ENCODE data around the gene IGFALS. TPM values are rescaled to one million over a fixed set of nuclear protein-coding genes. Genes with fewer than 3 reads are reported as not detected.

IGFALS gene
- total RNA-seq, 1 donor from 2014 or later = 0.19 TPM

DNA sequence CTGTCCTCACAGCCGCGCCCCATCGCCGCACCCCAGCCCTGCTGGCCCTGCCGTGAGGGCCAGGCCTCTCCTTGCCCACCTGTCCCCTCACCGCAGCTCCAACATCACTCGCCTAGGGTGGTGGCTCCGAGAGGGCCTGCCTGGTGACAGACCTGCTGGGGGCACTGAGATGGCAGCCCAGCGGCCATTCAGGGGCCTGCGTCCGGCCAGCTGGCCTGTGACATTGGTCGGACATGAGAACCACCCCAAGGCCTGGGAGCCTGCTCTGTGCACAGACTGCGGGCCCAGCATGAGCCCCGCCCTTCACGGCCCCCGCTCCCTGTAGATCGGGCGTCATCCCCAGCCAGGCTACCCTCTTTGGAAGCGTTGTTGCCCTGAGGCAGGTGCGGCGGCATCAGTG is 34.0 kb downstream of the IGFALS start:
- intact Hi-C loops (cut with DNase I) = no loop called here
- no peak for DNase-seq (ENCODE audit: low spot score)

DNA sequence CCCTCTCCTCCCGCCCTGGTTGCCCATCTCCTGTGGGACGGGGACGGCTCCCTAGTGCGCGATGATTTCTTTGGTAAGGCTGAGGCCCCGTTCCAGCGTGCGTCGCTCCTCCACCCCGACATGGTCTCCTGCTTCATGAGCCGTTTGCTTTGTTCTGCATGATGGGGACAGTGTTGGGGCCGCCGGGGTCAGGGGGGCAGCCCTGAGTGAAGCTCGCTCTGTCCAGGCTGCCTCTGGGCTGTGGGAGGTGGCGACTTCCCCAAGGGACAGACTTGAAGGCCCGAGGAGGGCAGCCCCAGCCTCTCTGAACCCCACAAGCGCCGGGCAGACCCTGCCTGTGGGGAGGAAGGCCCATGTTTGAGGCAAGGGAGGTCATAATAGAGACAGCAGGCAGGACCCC is 34.6 kb downstream of the IGFALS start:
- DNase-seq (ENCODE audit: low spot score) = no peak
- intact Hi-C loops (cut with DNase I) = no loop called here

DNA sequence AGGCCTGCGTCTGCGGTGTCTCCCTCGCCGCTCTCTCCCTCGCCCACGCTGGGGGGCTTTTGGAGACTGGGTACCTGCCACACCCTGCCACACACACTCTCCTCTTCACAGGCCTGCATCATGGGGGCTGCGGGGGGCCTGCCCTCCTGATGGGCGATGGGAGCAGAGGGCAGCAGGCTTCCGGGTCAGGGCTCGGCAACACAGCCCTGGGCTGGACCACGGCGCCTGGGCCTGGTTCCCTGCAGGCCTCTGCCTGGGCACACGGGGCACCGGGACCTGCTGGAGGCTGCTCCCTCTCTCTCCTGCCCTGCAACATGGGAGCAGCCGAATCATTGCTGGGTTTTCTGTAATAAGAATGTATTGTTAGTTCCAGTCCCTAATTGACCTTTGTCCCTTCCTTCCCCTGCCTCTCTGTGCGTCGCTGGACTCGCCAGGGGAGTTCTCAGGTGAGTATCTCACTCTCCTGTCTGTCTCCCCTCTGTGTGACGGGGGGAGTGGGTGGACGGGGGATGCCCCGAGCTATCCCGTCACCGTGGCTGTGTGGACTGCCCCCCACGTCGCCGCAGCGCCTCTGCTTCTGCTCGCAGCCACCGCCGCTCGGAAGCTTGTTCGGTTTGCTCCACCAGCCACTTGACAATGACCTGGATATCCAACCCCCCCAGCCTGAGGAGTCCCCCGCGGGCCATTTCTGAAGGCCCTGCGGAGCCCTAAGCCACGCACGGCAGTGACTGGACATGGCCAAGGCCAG is 35.6 kb downstream of the IGFALS start:
- intact Hi-C loops (cut with DNase I) = no loop called here
- no peak for DNase-seq (ENCODE audit: low spot score)

DNA sequence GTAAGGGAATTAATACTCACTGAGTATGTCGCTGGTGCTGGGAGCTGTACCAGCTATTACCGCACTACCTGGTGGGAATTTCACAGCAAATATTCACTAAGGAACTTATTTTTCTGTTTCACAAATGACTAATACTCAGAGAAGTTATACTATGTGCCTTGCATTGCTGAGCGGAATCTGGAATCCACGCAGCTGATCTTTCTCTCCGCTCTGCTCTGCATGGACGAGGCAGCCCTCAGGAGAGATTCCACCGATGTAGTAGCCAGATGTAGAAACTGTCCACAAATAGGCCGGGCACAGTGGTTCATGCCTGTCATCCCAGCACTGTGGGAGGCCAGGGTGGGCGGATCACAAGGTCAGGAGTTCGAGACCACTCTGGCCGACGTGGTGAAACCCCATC is 39.3 kb downstream of the IGFALS start:
- no peak for DNase-seq (ENCODE audit: low spot score)
- intact Hi-C loops (cut with DNase I) = no loop called here

DNA sequence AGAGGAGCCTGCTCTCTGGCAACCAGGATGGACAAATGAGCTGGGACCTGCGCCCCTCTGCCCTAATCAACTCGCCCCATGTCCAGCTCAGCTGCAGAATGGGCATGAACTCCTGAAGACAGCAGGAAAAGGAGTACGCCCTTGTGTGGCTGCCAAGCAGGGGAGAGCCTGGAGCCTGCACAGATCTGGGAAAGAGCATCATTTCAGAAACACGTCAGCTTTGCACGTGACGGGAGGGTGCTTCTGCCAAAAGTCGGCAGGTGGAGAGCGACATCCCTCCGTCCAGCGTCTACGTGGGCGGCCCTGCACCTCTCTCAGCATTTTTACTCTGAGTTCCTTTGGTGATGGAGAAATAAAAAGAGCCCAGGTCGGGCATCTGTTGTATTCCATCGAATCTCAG is 40.7 kb downstream of the IGFALS start:
- intact Hi-C loops (cut with DNase I) = no loop called here
- no peak for DNase-seq (ENCODE audit: low spot score)

DNA sequence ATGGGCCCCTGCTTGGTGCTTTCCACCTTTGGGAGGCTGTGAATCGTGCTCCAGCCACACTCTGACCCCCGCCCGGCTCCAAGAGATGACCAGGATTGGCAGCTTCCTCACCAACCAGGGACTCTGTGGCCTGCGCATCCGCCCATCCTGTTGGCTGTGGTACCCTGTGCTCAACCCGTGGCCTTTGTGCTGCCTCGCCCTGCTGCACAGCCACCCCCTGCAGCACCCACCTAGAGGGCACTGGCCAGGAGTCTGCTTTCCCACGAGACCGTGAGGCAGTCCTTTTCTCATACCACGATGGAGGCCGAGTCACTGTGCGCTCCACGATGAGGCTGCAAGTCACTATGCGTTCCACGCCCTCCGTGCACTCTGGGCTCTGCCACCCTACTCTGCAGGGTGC is 41.6 kb downstream of the IGFALS start:
- intact Hi-C loops (cut with DNase I) = no loop called here
- no peak for DNase-seq (ENCODE audit: low spot score)

DNA sequence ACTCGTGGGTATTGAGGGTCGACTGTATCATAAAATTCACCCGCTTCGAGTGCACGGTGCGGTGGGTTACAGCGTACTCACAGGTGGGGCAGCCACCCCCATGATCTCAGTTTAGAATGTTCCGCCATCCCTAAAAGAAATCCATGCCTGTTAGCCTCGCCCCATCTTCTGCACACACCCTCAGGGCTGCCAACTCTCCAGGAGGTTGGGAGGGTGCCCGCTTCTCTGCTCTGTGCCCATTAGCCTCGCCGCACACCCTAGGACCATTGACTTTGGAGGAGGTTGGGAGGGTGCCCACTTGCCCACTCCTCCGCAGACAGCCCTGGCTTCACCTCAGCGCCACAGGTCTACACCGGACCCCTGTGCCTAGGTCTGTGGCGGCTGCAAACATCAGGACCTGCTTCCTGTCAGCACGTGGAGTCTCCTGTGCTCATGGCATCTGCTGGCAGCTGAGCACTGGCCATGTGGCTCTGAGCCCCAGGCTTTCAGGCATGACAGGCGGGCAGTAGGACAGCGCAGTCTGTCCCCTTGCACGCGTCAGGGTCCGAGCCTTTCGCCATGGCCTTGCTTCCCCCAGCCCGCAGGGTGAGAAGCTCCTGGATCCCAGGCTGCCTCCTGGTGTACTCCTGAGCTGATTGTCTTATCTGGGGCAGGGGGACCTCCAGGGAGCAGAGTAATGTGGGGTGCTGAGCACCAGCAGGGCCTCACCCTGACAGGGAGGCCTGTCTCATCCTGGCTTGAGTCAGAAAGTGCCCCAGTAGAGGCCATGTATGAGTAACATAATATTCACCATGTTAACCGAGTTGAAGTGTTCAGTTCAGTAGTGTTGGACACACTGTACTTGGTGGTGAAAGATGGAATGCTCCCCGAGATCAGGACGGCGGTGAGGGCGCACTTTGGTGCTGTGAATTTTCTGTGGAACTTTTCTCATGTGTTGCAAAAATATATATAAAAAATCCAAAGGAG is 44.1 kb downstream of the IGFALS start:
- DNase-seq (ENCODE audit: low spot score) = no peak
- intact Hi-C loops (cut with DNase I) = no loop called here

DNA sequence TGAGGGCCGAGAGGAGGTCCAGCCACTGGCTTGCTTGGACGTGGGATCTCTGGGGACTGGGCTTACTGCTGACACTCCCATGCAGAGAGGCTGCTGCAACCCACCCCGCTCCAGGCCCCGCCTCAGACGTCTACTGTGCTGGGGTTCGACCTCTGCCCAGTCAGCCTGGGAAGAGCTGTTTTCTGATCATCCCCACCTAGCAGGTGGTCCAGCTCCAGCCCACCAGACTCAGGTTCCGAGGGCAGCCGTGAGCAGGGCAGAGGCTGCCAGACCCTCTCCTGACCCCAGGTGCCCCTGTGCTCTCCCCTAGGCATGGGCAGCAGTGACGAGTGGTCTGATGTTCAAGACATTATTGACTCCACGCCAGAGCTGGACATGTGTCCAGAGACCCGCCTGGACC is 45.6 kb downstream of the IGFALS start:
- intact Hi-C loops (cut with DNase I) = no loop called here
- DNase-seq (ENCODE audit: low spot score) = no peak

DNA sequence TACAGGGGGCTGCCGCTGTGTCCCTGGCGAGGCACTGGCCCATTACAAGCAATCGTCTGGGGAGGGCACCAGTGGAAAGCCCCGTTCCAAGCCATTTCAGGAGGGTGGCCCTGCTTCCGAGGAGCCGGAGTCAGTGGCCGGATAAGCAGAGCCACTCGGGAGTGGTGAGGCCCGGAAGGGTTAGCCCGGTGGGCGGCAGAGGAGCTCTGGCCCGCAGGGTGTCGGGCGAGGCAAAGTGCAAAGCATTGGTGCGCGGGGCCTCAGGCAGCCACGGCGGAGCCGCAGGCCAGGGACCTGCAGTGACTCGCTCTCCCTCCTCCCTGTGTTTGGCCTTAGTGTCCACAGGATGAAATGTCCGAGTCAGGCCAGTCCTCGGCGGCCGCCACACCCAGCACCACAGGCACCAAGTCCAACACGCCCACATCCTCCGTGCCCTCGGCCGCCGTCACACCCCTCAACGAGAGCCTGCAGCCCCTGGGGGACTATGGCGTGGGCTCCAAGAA is 46.8 kb downstream of the IGFALS start:
- intact Hi-C loops (cut with DNase I) = no loop called here
- no peak for DNase-seq (ENCODE audit: low spot score)

DNA sequence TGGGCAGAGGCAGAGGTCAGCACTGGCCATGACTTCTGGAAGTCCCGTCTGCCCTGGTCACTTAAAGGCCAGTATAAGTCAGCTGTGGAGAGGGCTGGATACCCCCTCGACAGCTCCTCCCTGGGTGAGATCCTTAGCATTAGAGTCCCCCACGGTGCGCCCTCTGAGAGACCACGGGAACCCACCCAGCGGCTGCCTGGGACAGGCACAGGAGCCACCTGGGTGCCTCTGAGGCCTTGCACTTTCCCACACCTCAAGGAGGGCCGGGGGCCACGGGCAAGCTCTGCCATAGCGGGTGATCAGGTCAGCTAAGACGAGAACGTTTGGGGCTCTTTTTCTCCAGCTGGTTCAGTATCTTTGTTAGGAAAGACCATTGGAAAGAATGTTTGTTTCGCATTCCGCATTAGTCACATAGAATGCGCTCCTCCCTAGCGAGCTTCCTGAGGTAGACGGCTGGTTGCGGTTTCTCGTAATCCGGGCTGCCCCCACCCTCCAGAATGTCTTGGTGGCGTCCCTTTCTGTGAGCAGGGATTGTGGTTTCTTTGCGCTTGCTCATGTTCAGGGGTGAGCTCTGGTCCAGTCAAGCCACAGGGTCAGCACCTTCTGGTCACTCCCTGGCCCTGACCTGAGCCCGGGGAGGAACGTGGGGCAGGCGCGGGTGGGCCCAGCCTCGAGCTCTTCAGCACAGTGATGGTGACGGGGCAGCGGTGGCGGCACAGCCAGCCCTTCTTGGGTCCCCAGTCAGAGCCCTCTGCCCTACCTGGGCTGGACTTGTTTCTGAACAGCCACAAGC is 47.4 kb downstream of the IGFALS start:
- intact Hi-C loops (cut with DNase I) = no loop called here
- DNase-seq (ENCODE audit: low spot score) = no peak

DNA sequence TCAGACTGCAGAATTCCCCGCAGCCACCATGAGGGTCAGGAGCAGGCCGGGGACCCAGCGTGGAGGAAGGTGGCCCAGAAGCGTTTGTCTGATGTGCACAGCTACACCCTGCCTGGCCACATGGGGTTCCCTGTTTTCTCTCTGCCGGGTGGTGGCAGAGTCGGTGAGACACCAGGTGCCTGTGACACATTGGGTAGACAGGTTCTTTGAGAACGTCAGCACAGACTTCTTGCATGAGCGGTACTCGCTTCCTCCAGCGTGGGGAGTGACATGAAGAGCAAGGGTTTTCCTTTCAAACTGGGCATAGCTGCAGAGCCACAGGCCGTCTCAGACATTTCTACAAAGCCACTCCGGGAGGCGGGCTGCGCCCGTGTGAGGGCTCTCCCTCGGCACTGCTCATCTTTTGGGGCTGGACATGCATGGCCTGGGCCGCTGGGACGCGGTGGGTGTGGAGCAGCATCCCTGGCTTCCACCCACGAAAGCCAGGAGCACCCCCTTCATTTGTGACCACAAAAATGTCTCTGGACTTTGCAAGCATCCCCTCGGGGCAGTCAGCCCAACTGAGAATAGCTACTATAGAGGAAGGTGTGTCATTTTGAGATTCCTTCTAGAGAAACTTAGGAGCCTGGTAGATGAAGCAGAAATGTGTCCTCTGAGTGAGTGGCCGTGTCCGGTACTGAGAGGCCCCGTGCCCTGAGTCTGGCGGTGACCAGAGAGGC is 48.2 kb downstream of the IGFALS start:
- no peak for DNase-seq (ENCODE audit: low spot score)
- intact Hi-C loops (cut with DNase I) = no loop called here

DNA sequence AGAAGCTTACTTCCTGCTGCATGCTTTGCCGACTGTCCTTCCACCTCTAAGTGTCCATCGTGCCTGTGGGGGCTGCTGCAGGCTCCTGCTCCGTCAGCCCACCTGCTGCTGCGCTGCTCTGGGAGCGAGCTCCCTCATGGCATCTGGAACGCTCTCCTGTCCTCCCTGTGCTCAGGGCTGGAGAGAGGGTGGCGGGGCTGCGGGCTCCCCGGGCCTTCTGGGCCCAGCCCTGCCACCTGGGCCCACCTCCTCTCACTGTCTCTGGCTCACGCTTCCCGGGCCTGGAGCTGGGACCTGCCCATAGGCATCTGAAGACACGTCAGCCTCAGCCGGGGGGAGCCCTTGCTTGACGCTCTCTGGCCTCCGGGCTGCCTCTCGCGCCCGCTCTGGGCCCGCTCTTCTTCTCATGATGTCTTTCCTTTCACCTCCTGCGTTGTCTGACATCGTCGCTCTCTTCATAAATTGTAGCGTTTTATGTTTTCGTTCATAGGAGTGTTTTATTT is 49.1 kb downstream of the IGFALS start:
- no peak for DNase-seq (ENCODE audit: low spot score)
- intact Hi-C loops (cut with DNase I) = no loop called here

DNA sequence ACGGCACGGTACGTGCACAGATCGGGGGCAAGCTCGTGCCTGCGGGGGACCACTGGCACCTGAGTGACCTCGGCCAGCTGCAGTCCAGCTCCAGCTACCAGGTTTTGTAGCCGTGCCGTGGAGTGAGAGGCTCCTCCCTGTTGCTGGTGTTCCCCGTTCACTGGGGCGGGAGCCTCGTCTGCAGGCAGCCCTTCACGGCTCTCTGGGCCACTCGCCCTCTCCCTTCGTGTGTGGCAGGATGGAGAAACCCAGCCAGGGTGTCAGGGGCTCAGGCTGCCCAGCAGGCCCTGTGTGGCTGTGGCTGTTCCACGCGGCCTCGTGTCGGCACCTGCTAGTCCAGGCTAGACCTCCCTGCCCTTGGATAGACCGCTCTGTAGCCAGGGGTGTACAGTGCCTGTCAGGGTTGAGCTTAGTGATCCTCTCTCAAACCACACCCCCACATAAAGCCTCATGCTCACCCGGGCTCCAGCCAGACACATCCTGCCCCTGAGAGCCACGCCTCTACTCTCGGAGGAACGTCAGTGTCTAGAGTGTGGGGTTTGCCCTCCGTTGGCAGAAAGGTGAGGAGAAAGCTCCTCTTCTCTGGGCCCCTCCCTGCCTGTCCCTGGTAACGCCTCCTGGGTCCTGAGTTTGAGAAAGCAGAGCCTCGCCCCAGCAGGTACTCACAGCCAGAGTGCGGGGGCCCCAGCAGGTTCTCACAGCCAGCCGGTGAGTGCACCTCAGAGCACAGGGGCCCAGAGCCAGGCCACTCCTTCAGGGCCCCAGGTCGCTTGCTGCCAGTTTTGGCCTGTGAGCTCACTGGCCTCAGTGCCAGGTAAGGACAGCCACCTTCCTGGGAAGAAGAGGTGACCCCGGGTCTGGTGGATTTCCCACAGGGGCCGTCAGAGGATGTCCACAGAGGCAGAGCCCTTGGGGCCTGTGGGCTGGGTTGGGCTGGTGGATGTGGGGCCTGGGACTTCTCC is 49.8 kb downstream of the IGFALS start:
- no peak for DNase-seq (ENCODE audit: low spot score)
- intact Hi-C loops (cut with DNase I) = no loop called here

DNA sequence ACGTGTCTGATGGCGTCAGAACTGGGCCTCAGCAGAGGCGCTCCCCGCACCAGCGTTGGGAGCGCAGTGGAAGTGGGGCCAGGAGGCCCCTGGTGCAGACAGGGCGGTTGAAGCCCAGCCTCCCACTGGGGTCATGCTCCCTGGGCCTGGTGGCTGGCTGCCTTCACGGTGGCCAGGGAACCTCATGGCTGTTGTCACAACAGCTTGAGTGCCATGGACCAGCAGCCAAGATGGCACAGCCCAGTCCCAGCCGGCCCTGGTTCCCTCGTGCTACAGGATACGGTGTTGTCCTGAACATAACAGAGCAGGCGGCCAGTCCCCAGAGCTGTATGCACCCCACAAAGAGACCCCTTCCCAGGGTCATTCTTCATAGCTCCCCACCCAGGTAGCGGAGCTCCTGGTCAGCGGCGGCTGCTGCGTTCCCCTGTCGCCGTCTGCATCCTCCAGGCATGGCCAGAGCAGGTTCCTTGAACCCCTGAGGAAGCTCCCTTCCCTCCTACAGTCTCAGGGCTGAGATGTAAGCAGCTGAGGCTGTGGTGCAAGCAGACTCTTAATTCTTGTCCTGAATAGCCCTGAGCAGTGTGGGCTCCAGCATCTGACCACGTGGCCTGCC is 51.8 kb downstream of the IGFALS start:
- intact Hi-C loops (cut with DNase I) = no loop called here
- DNase-seq (ENCODE audit: low spot score) = no peak

DNA sequence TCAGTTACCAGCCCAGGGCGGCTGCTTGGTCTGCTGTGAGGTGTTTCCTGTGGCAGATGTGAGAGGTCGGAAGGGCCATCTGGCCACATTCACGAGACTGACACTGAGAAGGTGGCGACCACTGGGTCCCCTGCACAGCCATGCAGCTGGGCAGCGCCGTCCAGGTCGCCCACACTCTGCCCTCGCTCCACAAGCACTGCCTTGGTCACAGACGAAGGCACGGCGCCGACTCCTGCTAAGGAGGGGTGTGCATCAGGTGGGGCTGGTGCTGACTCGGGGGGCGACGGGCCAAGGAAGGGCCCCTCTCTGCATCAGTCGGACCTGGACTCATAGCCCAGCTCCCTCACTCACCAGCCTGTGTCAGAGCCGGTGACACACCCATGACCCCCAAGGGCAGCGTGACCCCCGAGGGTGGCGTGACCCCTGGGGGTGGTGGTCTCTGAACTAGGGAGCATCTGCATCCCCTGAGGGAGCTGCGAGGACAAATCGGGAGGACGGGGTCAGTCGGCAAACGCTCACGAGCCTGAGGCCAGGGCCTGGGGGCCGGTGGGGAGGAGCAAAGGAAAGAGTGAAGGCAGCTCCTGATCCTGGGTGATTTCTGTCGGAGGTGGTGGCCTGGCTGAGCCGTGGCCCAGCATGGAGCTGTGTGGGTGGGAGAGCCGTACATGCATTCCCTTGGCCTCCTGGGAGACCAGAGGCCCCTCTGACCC is 52.6 kb downstream of the IGFALS start:
- intact Hi-C loops (cut with DNase I) = no loop called here
- DNase-seq (ENCODE audit: low spot score) = no peak
